Measurements from ENCODE around the gene PIP5K1C.

The PIP5K1C gene

GRCh38 chr19:3591876-3592613, 108.2 kb downstream of the PIP5K1C start:
- TF ChIP-seq CTCF (IDR thresholded peaks at IDR 0.05): no peak

GRCh38 chr19:3590991-3591659, 109.1 kb downstream of the PIP5K1C start:
- TF ChIP-seq CTCF (IDR thresholded peaks at IDR 0.05): no peak

- TF ChIP-seq CTCF (IDR thresholded peaks at IDR 0.05): no peak
These were observed 110.3 kb downstream of the PIP5K1C start for GRCh38 chr19:3589949-3590348.

- no peak for TF ChIP-seq CTCF (IDR thresholded peaks at IDR 0.05)
These were observed 110.8 kb downstream of the PIP5K1C start for GRCh38 chr19:3589439-3589838.

- no peak for TF ChIP-seq CTCF (IDR thresholded peaks at IDR 0.05)
These were observed 113.4 kb downstream of the PIP5K1C start for GRCh38 chr19:3586707-3587346.

GRCh38 chr19:3586127-3586626, 114.1 kb downstream of the PIP5K1C start:
- TF ChIP-seq CTCF (IDR thresholded peaks at IDR 0.05): peak; percentile 51; the same call in 1 of the 2 replicates

- no peak for TF ChIP-seq CTCF (IDR thresholded peaks at IDR 0.05)
These were observed 114.8 kb downstream of the PIP5K1C start, which contains the start of gene GIPC3 for GRCh38 chr19:3585301-3586126. Gene GIPC3 (plus strand): TSS chr19:3585478. CDS start chr19:3585598, 120 bp downstream.

Data from LNCAP (cell line).